Osteoblast (primary cell): ENCODE measurements around the gene TMEM115. TPM values are rescaled to one million over a fixed set of nuclear protein-coding genes. Genes with fewer than 3 reads are reported as not detected.

Experiments used
- total RNA-seq: library from RNA; depleted of rRNA; stranded (reverse); fragments of >200 nt; gene quantifications from 2 replicates; pipeline ENCODE4 v1.2.3, GENCODE V29; 2012

The TMEM115 gene
- total RNA-seq, 1 donor, result 73.1 TPM

Other genes starting within 250 kb of the TMEM115 start
- gene SEMA3F, start 204.2 kb downstream of the TMEM115 start, total RNA-seq, result 5.1 and 16.5 TPM in 2 replicates
- not detected in 2 replicates for gene GNAT1, start 167.9 kb downstream of the TMEM115 start, total RNA-seq
- gene SLC38A3, start 154.2 kb downstream of the TMEM115 start, total RNA-seq, result 0.29 and 0.36 TPM in 2 replicates
- 223 and 248 TPM in 2 replicates for gene GNAI2, start 123.3 kb downstream of the TMEM115 start, total RNA-seq
- gene SEMA3B, start 90.4 kb downstream of the TMEM115 start, total RNA-seq, result 5.9 and 10.1 TPM in 2 replicates
- gene LSMEM2, start 80.4 kb downstream of the TMEM115 start, total RNA-seq, result not detected in 2 replicates
- gene IFRD2, start 67.1 kb downstream of the TMEM115 start, total RNA-seq, result 60.4 and 65.1 TPM in 2 replicates
- 1.8 and 4.1 TPM in 2 replicates for gene HYAL3, start 60.1 kb downstream of the TMEM115 start, total RNA-seq
- gene NAA80, start 60.1 kb downstream of the TMEM115 start, total RNA-seq, result 6.5 and 8.0 TPM in 2 replicates
- under 0.01 and 0.59 TPM in 2 replicates for gene HYAL1, start 55.9 kb downstream of the TMEM115 start, total RNA-seq
- 32.9 and 34.2 TPM in 2 replicates for gene HYAL2, start 36.8 kb downstream of the TMEM115 start, total RNA-seq
- gene TUSC2, start 31.3 kb downstream of the TMEM115 start, total RNA-seq, result 15.9 and 16.6 TPM in 2 replicates
- gene RASSF1, start 18.7 kb downstream of the TMEM115 start, total RNA-seq, result 17.4 and 18.1 TPM in 2 replicates
- gene ZMYND10, start 13.8 kb downstream of the TMEM115 start, total RNA-seq, result 0.88 and 2.9 TPM in 2 replicates
- gene NPRL2, start 8.7 kb downstream of the TMEM115 start, total RNA-seq, result 21.7 and 22.1 TPM in 2 replicates
- 22.1 and 25.0 TPM in 2 replicates for gene CYB561D2, start 8.7 kb downstream of the TMEM115 start, total RNA-seq
- not detected in 2 replicates for gene CACNA2D2, start 144.1 kb upstream of the TMEM115 start, total RNA-seq
- 17.7 and 18.8 TPM in 2 replicates for gene C3orf18, start 208.2 kb upstream of the TMEM115 start, total RNA-seq
- gene HEMK1, start 210.0 kb upstream of the TMEM115 start, total RNA-seq, result 8.5 and 8.7 TPM in 2 replicates